GM10248 (cell line): ENCODE results near the gene PAFAH2.

Source experiments
- CTCF ChIA-PET: fragments of 300-600 bp; sonication (Branson Sonifier 250); formaldehyde crosslinking; extraction: SDS; loops from one replicate; lab custom pipeline; 2021; ENCODE audit warnings: antibody characterized with exemption; lab: Yijun Ruan, JAX
- POLR2A ChIA-PET: fragments of 350-650 bp; sonication (Branson Sonifier 250); formaldehyde crosslinking; extraction: SDS; loops from one replicate; lab custom pipeline; 2020; ENCODE audit warnings: antibody characterized with exemption; lab: Yijun Ruan, JAX
- DNase-seq: peaks from one replicate; pipeline ENCODE4 v3.0.0; 2012; ENCODE audit errors: extremely low spot score
- TF ChIP-seq, protein P1 (sequence below): IDR thresholded peaks from 2 replicates; pipeline ENCODE4 v1.5.1; 2012; ENCODE audit warnings: mild to moderate bottlenecking, low read depth; ENCODE audit errors: extremely low read depth, missing control alignments, control extremely low read depth

Gene PAFAH2

DNA sequence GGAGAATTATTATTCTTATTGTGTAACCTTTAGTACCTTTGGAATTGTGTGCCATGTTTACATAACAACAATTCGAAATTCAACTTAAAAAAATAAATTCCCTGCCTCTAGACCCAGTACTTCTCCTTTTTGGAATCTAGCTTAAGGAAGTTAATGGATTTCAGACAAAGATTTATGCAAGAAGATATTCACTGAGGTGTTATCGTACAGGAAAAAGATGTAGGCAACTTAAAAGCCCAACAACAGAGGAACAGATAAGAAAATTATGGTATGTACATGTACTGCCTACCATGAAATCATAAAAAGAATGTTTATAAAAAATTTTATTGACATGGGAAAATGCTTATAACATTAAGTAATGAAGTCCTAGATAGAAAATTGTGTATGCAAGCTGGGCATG, 73.4 kb downstream of the PAFAH2 start:
- ChIA-PET CTCF (interaction anchor here (1.5 kb wide), 1 partner anchor 15 kb away, joined by 3 read pairs; no protein-coding TSS in a partner anchor), POLR2A (no interaction called here)
- TF ChIP-seq, protein P1, sequence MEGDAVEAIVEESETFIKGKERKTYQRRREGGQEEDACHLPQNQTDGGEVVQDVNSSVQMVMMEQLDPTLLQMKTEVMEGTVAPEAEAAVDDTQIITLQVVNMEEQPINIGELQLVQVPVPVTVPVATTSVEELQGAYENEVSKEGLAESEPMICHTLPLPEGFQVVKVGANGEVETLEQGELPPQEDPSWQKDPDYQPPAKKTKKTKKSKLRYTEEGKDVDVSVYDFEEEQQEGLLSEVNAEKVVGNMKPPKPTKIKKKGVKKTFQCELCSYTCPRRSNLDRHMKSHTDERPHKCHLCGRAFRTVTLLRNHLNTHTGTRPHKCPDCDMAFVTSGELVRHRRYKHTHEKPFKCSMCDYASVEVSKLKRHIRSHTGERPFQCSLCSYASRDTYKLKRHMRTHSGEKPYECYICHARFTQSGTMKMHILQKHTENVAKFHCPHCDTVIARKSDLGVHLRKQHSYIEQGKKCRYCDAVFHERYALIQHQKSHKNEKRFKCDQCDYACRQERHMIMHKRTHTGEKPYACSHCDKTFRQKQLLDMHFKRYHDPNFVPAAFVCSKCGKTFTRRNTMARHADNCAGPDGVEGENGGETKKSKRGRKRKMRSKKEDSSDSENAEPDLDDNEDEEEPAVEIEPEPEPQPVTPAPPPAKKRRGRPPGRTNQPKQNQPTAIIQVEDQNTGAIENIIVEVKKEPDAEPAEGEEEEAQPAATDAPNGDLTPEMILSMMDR: no peak
- DNase-seq: no peak

GRCh38 chr1:25922971-25923552, 74.8 kb downstream of the PAFAH2 start:
- TF ChIP-seq, protein P1: no peak
- peak; percentile 35 for DNase-seq
- CTCF ChIA-PET: interaction anchor here (0.8 to 1.7 kb wide), 4 partner anchors 9 to 28 kb away, joined by 3 to 4 read pairs (median 3); no protein-coding TSS in a partner anchor
- POLR2A ChIA-PET: no interaction called here

GRCh38 chr1:25922056-25922970, 75.5 kb downstream of the PAFAH2 start:
- DNase-seq: peak; percentile 34
- TF ChIP-seq, protein P1: no peak
- ChIA-PET CTCF (interaction anchor here (0.8 to 1.7 kb wide), 8 partner anchors 8 to 75 kb away, joined by 3 to 6 read pairs (median 3); partner anchors contain the start of gene PAFAH2), POLR2A (no interaction called here)

GRCh38 chr1:25918615-25919014, 79.2 kb downstream of the PAFAH2 start:
- ChIA-PET CTCF (interaction anchor here (1.6 kb wide), 1 partner anchor 12 kb away, joined by 8 read pairs; no protein-coding TSS in a partner anchor), POLR2A (no interaction called here)
- TF ChIP-seq, protein P1: no peak
- no peak for DNase-seq

DNA sequence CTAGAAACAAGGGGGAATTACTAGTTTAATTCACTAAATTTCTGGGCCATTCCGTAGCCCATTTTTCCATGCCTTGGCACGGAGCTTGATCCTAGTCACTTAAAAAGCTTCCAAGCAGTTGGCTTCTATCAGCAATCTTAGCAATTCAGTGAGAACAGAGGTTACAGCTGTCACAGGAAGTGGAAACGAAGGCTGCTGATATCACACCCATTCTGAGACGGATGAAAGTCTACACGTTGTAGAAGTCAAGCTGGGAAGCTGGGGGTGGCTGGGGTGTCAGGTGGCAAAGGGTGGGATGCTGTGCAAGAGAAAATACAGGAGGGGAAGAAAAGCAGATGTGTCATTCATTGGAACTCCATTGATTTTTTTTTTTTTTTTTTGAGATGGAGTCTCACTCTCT, 79.9 kb downstream of the PAFAH2 start:
- TF ChIP-seq, protein P1: no peak
- POLR2A ChIA-PET: no interaction called here
- CTCF ChIA-PET: interaction anchor here (1.6 kb wide), 1 partner anchor 12 kb away, joined by 8 read pairs; no protein-coding TSS in a partner anchor
- DNase-seq: no peak

DNA sequence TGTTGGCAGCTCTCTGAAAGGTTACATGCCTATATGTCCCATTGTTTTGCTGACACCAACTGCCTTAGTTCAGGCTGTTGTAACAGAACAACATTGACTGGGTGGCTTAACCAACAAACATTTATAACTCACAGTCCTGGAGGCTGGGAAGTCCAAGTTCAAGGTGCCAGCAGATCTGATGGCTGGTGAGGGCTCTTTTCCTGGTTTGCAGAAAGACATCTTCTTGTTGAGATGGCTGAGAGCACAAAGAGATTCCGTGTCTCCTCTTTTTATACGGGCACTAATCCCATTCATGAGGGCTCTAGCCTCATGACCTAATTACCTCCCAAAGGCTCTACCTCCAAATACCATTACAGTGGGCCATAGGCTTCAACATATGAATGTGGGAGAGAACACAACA, 81.4 kb downstream of the PAFAH2 start:
- ChIA-PET POLR2A (no interaction called here), CTCF (no interaction called here)

More for the DNA sequence above, 81.4 kb downstream of the PAFAH2 start:
- TF ChIP-seq, protein P1: no peak
- DNase-seq: no peak
